Myometrial cell (primary cell): ENCODE results near the gene DEF6. TPM values are rescaled to one million over a fixed set of nuclear protein-coding genes. Genes with fewer than 3 reads are reported as not detected.

Source experiments
- total RNA-seq: library from RNA; depleted of rRNA; stranded (reverse); fragments of >200 nt; gene quantifications from 2 replicates; pipeline ENCODE4 v1.2.3, GENCODE V29; 2015

DEF6 gene, protein sequence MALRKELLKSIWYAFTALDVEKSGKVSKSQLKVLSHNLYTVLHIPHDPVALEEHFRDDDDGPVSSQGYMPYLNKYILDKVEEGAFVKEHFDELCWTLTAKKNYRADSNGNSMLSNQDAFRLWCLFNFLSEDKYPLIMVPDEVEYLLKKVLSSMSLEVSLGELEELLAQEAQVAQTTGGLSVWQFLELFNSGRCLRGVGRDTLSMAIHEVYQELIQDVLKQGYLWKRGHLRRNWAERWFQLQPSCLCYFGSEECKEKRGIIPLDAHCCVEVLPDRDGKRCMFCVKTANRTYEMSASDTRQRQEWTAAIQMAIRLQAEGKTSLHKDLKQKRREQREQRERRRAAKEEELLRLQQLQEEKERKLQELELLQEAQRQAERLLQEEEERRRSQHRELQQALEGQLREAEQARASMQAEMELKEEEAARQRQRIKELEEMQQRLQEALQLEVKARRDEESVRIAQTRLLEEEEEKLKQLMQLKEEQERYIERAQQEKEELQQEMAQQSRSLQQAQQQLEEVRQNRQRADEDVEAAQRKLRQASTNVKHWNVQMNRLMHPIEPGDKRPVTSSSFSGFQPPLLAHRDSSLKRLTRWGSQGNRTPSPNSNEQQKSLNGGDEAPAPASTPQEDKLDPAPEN
- total RNA-seq, result 4.6 and 6.0 TPM in 2 replicates

DNA sequence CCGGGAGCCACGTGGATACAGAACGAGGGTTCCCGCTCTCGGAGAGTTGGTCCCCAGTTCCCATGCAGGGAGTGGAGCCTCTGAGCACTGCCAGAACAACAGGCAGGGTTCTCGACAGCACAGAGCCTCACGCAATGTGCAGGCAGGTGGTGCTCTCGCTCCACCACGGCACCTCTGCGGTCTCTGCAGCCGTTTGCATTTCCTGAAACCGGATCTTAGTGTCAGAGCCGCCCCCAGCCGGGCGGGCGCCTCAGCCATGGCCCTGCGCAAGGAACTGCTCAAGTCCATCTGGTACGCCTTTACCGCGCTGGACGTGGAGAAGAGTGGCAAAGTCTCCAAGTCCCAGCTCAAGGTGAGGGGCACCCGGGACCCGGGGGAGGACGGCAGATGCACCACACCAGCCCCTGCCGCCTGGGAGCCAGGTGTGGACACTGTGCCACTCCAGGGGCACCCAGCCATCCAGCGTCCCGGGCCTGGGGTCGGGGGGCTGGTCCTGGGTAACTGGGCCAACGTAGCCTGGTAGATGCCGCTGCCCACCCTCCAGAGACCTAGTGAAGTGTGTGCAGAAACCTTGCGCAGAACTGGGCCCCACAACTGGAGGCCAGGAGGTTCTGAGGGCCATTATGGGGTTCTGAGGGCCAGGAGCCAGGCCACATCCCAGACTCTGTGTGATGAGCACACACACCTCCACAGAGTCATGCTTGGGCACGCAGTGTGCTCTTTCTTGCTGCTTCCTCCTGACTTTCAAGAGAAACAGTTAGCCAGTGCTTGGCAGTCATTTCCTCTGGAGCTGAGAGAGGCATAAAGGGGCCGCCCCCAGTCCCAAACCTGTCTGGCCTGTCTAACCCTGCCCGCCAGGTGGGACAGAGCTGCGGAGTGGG lies at the start of gene DEF6:
Gene DEF6, plus strand, starts transcription at position 218 of the 881 bp plus-strand sequence. Its CDS starts 39 bp downstream, at position 257.

DNA sequence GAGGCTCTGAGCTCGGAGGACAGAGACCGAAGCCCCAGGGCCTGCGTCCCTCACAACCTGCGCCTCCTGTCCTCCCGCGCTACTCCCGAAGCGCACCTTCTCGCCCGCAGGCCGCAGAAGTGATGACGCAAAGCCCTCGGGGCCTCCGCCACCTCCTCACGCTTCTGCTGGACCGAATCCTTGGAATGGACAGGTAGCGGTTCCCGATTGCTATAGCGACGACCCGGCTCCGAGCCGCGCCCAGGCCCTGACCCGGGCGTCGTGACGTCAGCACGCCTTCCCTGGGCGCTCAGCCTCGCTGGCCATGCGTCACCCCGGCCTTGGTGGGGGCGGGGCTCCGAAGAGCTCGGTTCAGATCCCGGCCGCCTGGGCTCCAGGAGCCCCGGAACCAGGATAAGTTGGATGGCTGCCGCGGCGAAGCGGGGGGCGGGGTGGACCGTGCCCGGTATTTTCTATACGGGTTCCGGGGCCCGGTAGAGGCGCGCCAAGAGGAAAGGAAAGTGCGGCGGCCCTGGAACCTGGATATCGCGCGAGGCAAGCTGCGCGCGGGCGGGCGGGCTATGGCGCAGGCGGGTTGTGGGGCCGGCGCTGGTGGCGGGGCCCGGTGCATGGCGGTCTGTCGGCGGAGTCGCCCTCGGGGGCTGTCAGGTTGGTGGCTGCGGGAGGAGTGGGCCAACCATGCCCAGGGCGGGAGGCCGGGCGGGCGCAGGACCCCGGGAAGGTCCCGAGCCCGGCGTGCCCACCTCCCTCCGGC lies 38.2 kb upstream of the DEF6 start, which contains the start of gene ZNF76:
Gene ZNF76, plus strand, starts transcription at position 542 of the 754 bp plus-strand sequence. CDS start 21,417 bp downstream, outside the sequence.

DNA sequence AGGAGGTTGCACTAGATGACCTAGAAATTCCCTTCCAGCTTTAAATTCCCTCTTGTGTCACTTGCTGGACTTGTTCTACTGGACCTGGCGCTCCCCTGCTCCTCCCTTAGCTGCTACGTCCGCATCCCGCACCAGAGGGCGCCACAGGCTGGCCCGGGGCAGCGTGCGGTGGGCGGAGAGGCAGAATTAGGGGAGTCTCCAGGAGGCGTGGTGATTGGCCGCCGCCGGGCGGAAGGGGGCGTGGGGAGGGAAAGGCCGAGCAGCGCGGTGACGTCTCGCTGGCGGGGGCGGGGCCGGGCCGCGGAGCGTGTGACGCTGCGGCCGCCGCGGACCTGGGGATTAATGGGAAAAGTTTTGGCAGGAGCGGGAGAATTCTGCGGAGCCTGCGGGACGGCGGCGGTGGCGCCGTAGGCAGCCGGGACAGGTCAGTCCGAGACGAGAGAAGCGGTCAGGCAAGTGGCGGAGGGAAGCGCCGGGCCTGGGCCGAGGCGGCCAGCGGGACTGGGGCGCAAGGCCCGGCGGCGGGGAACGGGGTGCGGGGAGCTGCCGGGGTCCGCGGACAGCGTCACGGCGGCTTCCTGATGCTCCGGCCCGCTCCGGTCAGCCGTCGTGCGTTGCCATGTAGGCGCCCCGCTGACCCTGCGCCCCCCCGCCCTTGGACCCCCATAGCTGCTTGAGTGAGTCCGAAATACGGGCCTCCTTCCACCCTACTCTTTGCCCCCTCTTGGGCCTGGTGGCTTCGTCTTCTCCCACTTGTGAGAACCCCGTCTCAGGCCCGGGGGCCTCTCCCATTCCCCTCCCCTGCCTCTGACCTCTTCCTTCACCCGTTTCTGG lies 44.9 kb downstream of the DEF6 start, which contains the start of gene PPARD:
Gene PPARD, plus strand, starts transcription at position 301 of the 834 bp plus-strand sequence. CDS start 68,530 bp downstream, outside the sequence.

Other genes with a start within 250 kb of the DEF6 start
- gene TCP11, start 156.5 kb upstream of the DEF6 start, total RNA-seq, result 2.3 and 2.6 TPM in 2 replicates
- gene SCUBE3, start 83.9 kb upstream of the DEF6 start, total RNA-seq, result 35.5 and 37.9 TPM in 2 replicates
- 8.6 and 13.3 TPM in 2 replicates for gene ZNF76, start 38.1 kb upstream of the DEF6 start, total RNA-seq
- 26.1 and 27.7 TPM in 2 replicates for gene PPARD, start 44.7 kb downstream of the DEF6 start, total RNA-seq
- gene FANCE, start 154.5 kb downstream of the DEF6 start, total RNA-seq, result 8.9 and 10.4 TPM in 2 replicates
- 1,721 and 1,815 TPM in 2 replicates for gene RPL10A, start 170.6 kb downstream of the DEF6 start, total RNA-seq
- 23.6 and 27.5 TPM in 2 replicates for gene TEAD3, start 199.3 kb downstream of the DEF6 start, total RNA-seq
- not detected in 2 replicates for gene TULP1, start 215.1 kb downstream of the DEF6 start, total RNA-seq